SKM-1 treated with dmso at 0.1 percent for 144 hours (cell line): ENCODE results near the gene ERCC2.

Source experiments
- DNase-seq: peaks from one replicate; lab custom pipeline; 2025; ENCODE audit not compliant: unreplicated experiment; lab: John Stamatoyannopoulos, UW

The ERCC2 gene

GRCh38 chr19:45402298-45403061 lies 32.1 kb upstream of the ERCC2 start:
- no peak for DNase-seq

- DNase-seq = no peak
These were observed 31.4 kb upstream of the ERCC2 start for GRCh38 chr19:45401815-45402214.

- DNase-seq = no peak
These were observed 29.8 kb upstream of the ERCC2 start for GRCh38 chr19:45400192-45400591.

- no peak for DNase-seq
These were observed 25.6 kb upstream of the ERCC2 start for GRCh38 chr19:45395821-45396617.

GRCh38 chr19:45391871-45392665 lies 21.7 kb upstream of the ERCC2 start:
- DNase-seq = no peak

GRCh38 chr19:45391346-45391745 lies 21.0 kb upstream of the ERCC2 start:
- no peak for DNase-seq

GRCh38 chr19:45385392-45386221 lies 15.2 kb upstream of the ERCC2 start:
- DNase-seq = no peak

- no peak for DNase-seq
These were observed 12.1 kb upstream of the ERCC2 start for GRCh38 chr19:45382426-45382825.

GRCh38 chr19:45380107-45380506 lies 9.7 kb upstream of the ERCC2 start:
- no peak for DNase-seq

GRCh38 chr19:45376045-45376724 lies 5.8 kb upstream of the ERCC2 start:
- DNase-seq = no peak

GRCh38 chr19:45368737-45369340 lies 1.5 kb downstream of the ERCC2 start:
- no peak for DNase-seq

- no peak for DNase-seq
These were observed 2.2 kb downstream of the ERCC2 start for GRCh38 chr19:45368127-45368526.

GRCh38 chr19:45364696-45365095 lies 5.7 kb downstream of the ERCC2 start:
- no peak for DNase-seq

- DNase-seq = no peak
These were observed 6.4 kb downstream of the ERCC2 start for GRCh38 chr19:45363861-45364459.

- no peak for DNase-seq
These were observed 8.1 kb downstream of the ERCC2 start for GRCh38 chr19:45362291-45362690.

GRCh38 chr19:45361608-45362007 lies 8.8 kb downstream of the ERCC2 start:
- no peak for DNase-seq

- DNase-seq = no peak
These were observed 12.1 kb downstream of the ERCC2 start for GRCh38 chr19:45358213-45358792.

GRCh38 chr19:45357445-45357783 lies 13.0 kb downstream of the ERCC2 start:
- no peak for DNase-seq
